GM19372 (cell line): ENCODE results near the gene SLC18A3.

Experiments
- ATAC-seq: cut with Tn5 transposase; IDR thresholded peaks from one replicate; pipeline ENCODE4 v1.9.1; 2021; ENCODE audit warnings: mild to moderate bottlenecking, low read depth, moderate library complexity; ENCODE audit not compliant: unreplicated experiment

The SLC18A3 gene

DNA sequence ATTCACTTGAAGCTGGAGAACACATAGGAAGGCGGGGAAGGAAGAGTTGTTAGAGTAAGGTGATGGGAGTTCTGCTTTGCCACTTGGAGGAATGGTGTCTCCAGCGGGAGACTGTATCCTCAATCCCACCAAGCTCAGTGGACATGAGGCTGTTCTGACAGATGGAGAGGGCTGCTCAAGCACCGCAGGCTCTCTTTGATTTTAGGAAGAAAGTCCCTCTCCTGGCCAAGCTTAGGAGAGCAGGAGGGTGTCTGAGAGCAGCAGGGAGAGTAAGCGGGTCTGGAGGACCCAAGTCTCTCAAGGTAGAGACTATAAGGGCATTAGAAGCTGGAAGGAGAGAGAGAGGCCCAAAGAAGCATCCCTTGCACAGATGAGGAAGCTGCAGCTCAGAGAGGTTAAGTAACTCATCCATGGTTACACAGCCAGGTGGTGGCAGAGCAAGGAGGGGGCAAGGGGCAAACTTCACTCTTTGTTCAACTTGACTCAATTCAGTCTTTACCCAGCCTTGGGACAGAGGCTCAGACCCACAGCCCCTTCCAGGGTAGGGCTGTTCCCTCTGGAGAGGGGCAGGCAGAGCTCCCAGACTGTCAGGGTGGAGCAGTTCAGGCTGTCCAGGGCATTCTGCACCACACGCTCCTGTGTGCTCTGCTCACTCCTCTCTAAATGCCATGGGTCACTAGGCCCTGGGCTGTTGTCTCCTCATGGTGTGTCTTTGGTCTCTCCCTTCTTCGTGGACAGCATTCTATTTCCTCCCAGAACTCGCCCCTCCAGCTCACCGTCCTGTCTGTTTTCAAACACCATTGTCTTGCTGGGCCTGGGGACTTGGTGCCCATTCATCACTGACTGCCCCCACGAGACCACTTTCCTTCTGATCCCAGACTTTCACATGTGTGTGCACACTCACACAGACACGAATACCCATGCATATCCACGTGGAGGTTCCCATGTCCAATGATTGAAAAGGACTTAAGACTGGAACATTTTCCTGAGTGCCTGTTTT lies 12.6 kb downstream of the SLC18A3 start:
- ATAC-seq: no peak

DNA sequence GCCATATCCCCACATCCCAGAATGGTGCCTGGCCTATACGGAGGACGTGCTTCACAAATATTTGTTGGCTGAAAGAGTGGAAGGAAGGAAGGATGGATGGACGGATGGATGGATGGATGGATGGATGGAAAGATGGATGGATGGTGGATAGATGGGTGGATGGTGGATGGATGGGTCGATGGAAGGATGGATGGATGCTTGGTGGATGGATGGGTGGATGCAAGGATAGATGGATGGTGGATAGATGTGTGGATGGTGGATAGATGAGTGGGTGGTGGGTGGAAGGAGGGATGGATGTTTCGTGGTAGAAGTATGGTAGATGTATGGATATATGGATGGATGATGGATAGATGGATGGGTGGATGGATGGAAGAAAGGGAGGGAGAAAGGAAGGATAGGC lies 14.5 kb downstream of the SLC18A3 start:
- no peak for ATAC-seq

DNA sequence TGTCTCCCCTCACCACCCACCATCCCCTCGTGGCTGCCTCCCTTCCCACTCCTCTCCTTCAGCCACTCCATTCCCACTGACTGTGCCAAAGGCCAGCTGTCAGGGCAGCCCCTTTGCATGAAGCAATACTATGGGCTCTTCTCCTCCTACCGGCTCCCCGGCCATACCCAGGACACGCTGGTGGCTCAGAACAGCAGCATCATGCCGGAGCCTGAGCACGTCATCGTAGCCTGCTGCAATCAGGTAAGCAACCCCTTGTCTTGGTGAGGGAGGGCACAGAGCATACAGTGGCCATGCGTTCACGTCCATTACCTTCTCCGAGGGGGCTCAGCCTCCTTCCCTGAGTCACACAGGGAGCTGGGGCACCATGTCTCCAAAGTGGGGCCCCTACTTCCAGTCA lies 15.3 kb downstream of the SLC18A3 start:
- no peak for ATAC-seq

- ATAC-seq: no peak
Observed at GRCh38 chr10:49627038-49627437, 16.9 kb downstream of the SLC18A3 start.

DNA sequence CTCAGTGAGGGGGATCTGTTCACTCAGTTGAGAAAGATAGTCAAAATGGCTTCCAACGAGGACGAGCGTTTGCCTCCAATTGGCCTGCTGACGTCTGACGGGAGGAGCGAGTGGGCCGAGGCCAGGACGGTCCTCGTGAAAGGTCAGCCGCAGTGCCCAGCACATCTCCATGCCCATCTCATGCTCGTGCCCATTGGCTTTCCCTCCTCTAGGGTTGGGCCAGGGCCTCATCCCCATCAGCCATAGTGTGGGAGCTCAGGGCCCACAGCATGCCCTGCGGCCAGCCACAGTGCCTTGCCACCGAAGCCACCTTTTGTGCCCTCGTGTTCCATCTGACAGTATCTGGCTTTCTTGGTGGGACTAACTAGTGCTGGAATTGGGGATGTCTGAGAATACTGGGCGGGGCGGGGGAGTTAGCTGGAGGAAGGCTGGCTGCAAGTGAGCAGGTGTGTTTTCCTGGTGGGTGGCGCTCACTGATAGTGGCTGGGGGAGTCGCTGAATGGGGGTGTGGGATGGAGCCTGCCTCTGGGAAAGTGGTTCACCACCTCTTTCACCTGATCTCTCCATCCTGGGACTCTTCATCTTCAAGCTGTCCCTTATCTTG lies 17.6 kb downstream of the SLC18A3 start:
- no peak for ATAC-seq

DNA sequence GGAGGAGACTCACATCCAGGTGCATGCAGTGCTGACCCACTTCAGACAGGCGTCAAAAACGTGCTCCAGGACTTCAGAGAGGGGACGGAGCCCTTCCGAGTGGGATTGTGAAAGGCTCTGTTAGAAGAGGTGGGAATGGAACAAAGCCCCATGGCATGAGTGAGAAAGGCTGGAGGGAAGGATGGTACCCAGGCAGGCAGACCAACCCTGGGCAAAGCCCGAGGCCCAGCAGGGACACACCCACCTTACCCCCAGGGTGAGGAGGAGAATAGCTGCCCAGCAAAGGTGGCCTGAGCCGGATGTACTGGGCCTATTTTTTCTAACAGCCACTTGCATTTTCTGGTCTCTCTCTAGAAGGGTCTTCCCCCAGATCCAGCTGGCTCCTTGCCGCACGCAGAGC lies 18.5 kb downstream of the SLC18A3 start:
- no peak for ATAC-seq

GRCh38 chr10:49629431-49629881 lies 19.3 kb downstream of the SLC18A3 start:
- no peak for ATAC-seq

GRCh38 chr10:49631975-49632374 lies 21.9 kb downstream of the SLC18A3 start:
- ATAC-seq: no peak

- ATAC-seq: no peak
Observed at GRCh38 chr10:49632406-49633317, 22.6 kb downstream of the SLC18A3 start.

DNA sequence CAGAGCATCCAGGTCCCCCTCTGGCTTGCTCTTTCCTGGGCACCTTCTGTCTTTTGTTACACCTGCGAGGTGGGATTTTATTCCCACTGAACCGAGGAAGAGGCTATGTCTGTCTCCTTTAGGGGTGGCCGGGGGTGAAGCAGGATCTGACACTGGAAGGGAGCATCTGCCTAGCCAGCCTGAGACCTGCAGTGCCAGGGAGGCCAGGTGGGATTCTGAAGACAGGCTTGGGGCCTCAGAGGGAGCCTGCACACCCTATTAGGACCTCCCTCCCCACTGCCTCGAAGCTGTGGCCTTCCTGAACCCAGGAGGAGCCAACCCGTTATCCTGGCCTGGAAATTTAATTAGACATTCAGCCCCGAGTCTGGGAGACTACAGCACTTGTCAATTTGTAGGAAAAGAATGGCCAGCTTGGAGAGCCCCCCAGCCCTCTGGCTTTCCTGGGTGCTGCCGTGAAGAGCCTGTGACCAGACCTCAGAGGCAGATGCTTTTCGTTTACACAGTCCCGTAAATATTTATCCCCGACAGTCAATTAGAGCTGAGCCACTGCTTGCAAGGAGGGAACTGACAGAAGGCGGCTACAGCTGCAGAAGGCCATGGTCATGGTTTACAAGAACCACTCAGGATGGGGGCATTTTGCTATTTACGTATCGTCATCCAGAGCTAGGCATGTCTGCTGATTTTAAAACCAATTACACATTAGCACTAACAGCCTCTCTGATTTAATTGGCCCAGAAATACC lies 23.4 kb downstream of the SLC18A3 start:
- ATAC-seq: no peak

- no peak for ATAC-seq
Observed at GRCh38 chr10:49634069-49634660, 24.1 kb downstream of the SLC18A3 start.

GRCh38 chr10:49642311-49642710 lies 32.2 kb downstream of the SLC18A3 start:
- ATAC-seq: no peak

GRCh38 chr10:49643241-49644034 lies 33.3 kb downstream of the SLC18A3 start:
- ATAC-seq: no peak

DNA sequence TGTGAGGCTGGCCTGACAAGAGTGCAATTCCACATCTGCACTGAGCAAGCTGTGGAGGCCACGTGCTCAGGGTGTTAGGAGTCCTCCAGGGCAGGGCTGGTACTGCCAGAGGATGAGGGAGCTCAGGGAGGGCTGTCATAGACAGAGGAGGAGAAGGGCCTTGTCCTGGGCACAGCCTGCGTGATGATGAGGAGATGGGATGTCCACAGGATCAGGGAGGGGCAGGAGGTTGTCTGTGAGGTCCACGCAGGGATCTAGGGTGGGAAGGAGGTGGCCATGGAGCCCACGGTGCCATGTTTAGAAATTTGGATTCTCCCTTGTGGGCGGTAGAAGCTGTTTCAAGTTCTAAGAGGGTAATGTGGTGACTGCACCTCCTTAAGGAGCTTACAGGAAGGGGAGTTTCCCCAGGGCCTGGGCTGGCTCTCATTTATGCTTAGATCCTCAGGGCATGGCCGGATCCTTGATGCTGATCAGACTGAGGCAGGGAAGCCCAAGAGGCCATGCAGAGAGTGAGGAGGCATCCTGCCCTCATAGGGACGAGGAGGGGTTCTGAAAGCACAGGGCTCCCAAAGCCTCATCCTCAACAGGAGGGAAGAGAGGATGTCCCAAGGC lies 34.0 kb downstream of the SLC18A3 start:
- no peak for ATAC-seq

GRCh38 chr10:49645417-49645816 lies 35.3 kb downstream of the SLC18A3 start:
- no peak for ATAC-seq

DNA sequence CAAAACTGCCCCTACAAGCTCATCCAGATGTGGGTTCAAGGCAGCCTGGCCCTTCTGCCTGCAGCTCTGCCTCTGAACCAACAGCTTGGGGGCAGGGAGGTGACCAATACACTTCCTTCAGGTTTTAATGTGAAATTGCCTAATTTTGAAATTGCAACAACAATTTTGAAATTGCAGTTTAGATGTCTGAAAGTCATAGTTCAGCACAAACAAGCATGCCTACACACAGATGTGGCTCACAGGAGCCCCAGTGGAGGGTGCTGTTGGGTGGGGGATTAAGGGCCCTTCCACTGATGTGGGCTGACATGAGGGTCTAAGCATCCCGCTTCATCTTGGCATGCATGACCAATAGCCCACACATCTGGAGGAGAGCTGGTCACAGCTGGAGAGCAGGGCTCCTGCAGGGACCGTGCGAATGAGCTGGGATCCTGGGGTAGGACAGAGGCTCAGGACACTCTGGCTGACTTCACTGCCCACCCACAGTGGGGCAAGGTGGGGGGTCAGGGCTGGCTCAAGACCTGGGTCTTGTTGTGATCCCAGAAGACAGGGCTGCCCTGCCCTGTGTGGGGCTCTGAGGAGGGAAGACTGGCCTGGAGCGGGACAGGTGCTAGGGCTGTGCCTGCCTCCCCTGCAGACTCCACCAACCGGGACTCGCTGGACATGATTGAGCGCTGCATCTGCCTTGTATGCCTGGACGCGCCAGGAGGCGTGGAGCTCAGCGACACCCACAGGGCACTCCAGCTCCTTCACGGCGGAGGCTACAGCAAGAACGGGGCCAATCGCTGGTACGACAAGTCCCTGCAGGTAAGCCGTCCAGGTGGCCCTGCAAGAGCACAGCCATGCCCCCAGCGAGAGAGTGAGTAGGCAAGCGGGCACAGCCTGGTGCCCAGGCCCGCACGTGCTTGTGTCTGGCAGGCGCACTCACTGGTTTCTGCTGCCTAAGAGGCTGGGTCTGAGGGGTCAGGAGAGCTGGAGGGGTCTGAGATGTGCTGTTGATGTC lies 36.1 kb downstream of the SLC18A3 start:
- no peak for ATAC-seq

- ATAC-seq: no peak
Observed at GRCh38 chr10:49647554-49647953, 37.4 kb downstream of the SLC18A3 start.
